HT-29 (cell line): ENCODE data around the gene NQO2. TPM values are rescaled to one million over a fixed set of nuclear protein-coding genes. Genes with fewer than 3 reads are reported as not detected.
"Not testable (repeated sequence)": the region's sequence is repeated elsewhere in the genome, so short reads cannot be mapped to it uniquely, and the experiment has no call there.

Experiments
- DNase-seq: peaks from one replicate; pipeline ENCODE4 v3.0.0-alpha.2; 2015; ENCODE audit warnings: low spot score
- total RNA-seq: library from RNA; depleted of rRNA; stranded (reverse); fragments of >200 nt; shearing (Covaris generic); gene quantifications from 2 replicates; pipeline ENCODE4 v1.2.3, GENCODE V29; 2014

The NQO2 gene
- total RNA-seq, 1 experiment from 2014 or later, result 24.4 TPM

- no peak for DNase-seq
These were observed 14.4 kb downstream of the NQO2 start for GRCh38 chr6:3013901-3014674.

GRCh38 chr6:3014675-3015066 lies 15.0 kb downstream of the NQO2 start:
- no peak for DNase-seq

- DNase-seq, result no peak
These were observed 15.4 kb downstream of the NQO2 start for GRCh38 chr6:3015144-3015543.

- no peak for DNase-seq
These were observed 17.0 kb downstream of the NQO2 start for GRCh38 chr6:3016473-3017280.

- DNase-seq, result no peak
These were observed 17.6 kb downstream of the NQO2 start for GRCh38 chr6:3017304-3017703.

- no peak for DNase-seq
These were observed 19.4 kb downstream of the NQO2 start for GRCh38 chr6:3019065-3019464.

GRCh38 chr6:3019749-3020320 lies 20.1 kb downstream of the NQO2 start:
- no peak for DNase-seq

- DNase-seq, result not testable (repeated sequence)
These were observed 21.4 kb downstream of the NQO2 start for GRCh38 chr6:3020976-3021598.

GRCh38 chr6:3022765-3023662 lies 23.3 kb downstream of the NQO2 start:
- peak; percentile 55 for DNase-seq

DNA sequence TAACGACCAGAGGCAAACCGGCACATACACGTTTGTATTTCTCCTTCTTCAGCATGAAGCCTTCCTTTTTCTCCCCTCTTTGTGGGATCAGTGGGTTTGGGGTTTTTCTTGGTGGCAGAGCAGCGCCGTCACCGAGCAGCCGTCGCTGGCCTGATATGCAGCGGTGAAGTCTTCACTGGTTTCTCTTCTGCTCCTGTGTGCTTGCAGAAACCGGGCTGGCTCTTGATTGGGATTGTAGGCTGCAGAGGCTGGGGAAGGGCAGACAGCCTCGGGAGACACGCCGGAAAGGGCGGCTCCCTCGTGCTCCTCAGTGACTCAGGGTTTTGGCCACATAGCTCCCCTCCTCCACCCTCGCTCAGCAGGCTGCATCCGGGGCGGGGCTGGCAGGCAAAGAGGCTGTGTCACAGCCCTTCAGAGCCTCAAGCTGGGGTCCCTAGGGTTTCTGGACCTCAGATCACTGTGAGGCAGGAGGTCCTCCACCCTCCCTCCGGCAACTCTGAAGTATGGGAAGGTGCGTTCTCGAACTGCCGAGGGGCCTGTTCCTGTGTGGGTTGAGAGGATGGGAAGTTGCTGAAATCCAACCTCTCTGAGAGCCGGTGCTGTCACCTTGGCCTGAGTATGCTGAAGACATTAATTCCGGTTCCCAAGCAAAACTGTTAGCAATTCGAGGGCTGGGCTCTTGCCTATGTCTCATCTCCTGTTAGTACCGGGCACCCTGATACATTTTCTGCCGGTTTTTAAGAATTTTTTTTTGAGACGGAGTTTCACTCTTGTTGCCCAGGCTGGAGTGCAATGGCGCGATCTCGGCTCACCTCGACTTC lies 24.2 kb downstream of the NQO2 start:
- peak; percentile 89 for DNase-seq

DNA sequence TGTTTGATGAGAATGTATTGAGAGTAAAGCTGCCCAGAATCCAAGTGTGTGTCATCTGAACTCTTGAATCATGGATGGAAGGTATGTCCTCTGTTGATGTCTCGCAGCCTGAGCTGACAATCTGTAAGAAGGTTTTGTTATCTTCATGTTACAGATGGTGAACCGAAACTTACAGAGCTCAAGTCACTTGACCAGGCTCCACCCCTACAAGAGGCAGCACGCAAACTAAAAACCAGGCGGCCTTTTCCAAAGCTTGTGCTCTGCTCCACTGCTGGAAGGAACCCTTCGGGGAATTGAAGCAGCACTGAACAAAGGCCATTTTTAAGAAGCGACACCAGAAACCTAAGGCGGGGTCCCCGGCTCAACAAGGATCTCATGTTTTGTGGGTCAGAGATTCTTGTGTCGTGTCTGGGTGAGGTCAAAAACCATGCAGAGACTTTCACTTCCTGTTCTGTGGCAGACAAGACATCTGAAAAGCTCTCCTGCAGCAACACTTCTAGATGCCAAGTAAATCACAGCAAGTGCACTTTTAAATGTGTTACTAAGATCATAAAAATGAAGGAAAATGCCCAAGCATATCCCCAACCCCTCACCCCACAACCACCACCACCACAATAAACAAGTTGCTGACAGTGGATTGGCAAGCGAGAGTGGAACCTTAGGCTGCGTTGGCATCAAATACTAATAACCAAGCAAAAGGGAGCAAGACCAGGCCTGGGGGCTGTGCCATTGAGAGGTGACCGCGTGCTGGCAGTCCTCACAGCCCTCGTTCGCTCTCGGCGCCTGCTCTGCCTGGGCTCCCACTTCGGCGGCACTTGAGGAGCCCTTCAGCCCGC lies 27.3 kb downstream of the NQO2 start:
- DNase-seq, result no peak

DNA sequence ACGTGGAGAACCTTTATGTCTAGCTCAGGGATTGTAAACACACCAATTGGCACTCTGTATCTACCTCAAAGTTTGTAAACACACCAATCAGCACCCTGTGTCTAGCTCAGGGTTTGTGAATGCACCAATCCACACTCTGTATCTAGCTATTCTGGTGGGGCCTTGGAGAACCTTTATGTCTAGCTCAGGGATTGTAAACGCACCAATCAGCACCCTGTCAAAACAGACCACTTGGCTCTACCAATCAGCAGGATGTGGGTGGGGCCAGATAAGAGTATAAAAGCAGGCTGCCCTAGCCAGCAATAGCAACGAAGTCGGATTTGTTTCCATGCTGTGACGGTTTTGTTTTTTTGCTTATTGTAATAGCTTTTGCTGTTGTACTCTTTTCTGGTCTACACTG lies 28.5 kb downstream of the NQO2 start:
- not testable (repeated sequence) for DNase-seq

DNA sequence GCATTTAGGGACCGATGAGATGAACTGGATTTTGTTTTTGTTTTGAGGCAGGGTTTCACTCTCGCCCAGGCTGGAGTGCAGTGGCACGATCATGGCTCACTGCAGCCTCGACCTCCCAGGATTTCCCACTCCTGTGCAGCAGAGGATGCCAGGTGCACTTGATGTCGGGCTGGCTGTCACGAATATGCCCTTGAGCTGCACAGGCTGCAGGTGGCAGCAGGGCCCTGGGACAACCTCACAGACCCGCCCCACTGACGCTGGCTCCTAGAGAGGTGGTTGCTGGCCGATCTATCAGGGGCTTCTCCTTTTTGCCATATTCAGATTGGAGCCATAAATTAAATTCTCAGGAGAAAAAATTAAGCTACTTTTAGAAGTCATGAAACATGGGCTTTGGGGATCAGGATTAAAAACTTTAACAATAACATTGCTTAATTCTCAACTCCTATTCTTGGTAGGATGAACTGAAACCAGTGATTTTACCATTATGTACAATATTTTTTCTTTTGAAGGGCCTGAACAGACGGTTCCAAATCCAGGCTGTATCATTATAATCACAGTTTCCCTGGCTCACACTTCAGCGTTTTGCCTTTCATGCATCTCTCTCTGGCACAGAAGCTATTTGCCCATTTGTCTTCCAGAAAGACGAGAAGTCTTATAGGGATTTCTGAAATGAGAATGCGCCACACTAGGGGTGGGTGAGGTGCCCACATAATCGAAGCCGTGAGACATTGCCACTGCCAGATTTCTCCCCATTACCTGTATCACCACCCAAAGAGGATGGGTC lies 32.4 kb downstream of the NQO2 start:
- peak; percentile 41 for DNase-seq

DNA sequence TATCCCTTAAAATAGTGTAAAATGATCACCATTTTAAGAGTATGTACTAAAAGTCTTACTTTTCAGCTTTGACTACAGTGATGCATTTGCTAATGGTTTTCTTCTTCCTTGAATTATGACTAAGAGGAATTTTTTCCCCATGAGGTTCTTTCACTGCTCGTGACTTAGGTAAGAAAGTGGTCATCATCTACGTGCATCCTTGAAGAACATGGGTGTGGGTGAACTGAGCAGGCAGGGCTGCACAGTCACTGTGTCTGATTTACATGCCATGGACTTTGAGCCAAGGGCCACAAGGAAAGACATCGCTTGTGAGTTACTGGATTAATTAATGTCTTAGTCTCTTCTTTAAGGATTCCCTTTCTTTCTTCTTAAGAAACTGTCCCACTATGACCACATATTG lies 33.3 kb downstream of the NQO2 start:
- no peak for DNase-seq

- no peak for DNase-seq
These were observed 34.0 kb downstream of the NQO2 start for GRCh38 chr6:3033652-3034051.

DNA sequence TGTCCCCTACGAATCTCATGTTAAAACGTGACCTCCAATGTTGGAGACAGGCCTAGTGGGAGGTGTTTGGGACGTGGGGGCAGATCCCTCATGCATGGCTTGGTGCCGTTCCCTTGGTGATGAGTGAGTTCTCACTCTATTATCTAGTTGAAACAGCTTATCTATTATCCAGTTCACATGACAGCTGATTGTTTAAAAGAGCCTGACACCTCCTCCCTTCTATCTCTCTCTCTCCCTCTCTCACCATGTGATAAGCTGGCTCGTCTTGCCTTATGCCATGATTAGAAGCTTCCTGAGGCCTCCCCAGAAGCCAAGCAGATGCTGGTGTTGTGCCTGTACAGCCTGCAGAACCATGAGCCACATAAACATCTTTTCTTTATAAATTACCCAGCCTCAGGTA lies 35.7 kb downstream of the NQO2 start:
- no peak for DNase-seq

DNA sequence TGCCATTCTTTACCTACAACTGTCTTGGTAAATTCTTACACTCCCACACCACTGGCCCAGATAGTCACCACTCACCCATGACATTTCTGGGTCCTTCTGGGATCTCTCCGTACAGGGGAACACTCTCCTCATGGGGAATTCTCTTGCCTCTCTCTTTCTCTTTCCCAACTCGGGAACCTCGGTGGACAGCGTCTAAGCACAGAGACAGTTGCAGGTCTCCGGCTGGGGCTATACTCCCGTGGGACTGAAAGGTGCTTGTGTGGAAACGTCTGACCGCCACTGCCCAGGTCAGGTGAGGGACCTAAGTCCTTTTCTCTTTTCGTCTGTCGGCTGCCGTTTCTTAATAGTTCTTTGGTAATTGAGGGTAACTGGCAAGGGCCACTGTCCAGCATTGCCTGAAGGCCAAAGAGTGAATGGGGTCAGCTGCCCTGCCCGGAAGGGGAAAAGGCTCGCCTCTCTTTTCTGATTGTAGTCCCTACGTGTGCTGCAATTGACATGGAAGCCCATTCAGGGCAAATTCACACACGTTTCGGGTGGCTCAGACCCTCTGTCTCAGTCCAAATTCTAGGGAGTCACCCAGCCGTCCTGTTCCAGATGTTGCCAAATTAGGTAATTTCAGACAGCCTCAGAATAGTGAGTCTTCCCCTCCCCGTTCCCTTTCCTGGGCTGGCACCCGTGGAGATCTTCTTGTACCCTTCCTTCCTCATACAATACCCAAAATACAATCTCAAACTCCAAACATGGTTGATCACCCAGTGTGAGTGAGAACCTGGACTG lies 37.4 kb downstream of the NQO2 start:
- DNase-seq, result no peak
